HepG2 (cell line): ENCODE data around the gene METTL26. TPM values are rescaled to one million over a fixed set of nuclear protein-coding genes. Genes with fewer than 3 reads are reported as not detected.

Experiments used
- CENPT ChIP-seq: sonication (generic); formaldehyde crosslinking; IDR thresholded peaks from 2 replicates; pipeline ENCODE4 v1.8.0; 2022; ENCODE audit warnings: low read depth, mild to moderate bottlenecking, moderate library complexity, missing genetic modification reagents
- CHCHD3 ChIP-seq: sonication (generic); formaldehyde crosslinking; IDR thresholded peaks from 2 replicates; pipeline ENCODE4 v1.8.0; 2022; ENCODE audit warnings: mild to moderate bottlenecking, missing genetic modification reagents, moderate library complexity
- CREB1 ChIP-seq, 2 experiments: fragments of 450-650 bp in 1 of 2; IDR thresholded peaks; 2 replicates each; pipeline ENCODE4 v1.6.1; 2016 to 2017; ENCODE audit warnings: control low read depth in 1 of 2, mild to moderate bottlenecking in 1 of 2, missing compliant biosample characterization in 1 of 2, missing genetic modification characterization in 1 of 2
- ELF1 ChIP-seq: sonication (generic); formaldehyde crosslinking; IDR thresholded peaks from 2 replicates; pipeline ENCODE4 v1.4.0; 2020; ENCODE audit warnings: missing genetic modification reagents
- FOXJ3 ChIP-seq: sonication (generic); formaldehyde crosslinking; IDR thresholded peaks from 2 replicates; pipeline ENCODE4 v1.4.0; 2020; ENCODE audit warnings: missing genetic modification reagents, mild to moderate bottlenecking, borderline replicate concordance
- HNRNPLL ChIP-seq: fragments of 200-400 bp; formaldehyde crosslinking; IDR thresholded peaks from 2 replicates; pipeline ENCODE4 v1.6.1; 2017; ENCODE audit warnings: mild to moderate bottlenecking, low read depth, low read length; ENCODE audit not compliant: poor library complexity, severe bottlenecking
- IRX3 ChIP-seq: sonication (generic); formaldehyde crosslinking; IDR thresholded peaks from 2 replicates; pipeline ENCODE4 v1.8.1; 2023; ENCODE audit warnings: mild to moderate bottlenecking, low read depth, missing genetic modification reagents, borderline replicate concordance
- KLF9 ChIP-seq: IDR thresholded peaks from 2 replicates; pipeline ENCODE4 v1.6.1; 2016; ENCODE audit warnings: low read depth
- ONECUT2 ChIP-seq: sonication (generic); formaldehyde crosslinking; IDR thresholded peaks from 2 replicates; pipeline ENCODE4 v1.4.0; 2020; ENCODE audit warnings: missing genetic modification reagents
- TSC22D2 ChIP-seq: sonication (generic); formaldehyde crosslinking; IDR thresholded peaks from 2 replicates; pipeline ENCODE4 v1.5.1; 2020; ENCODE audit warnings: missing genetic modification reagents, mild to moderate bottlenecking, borderline replicate concordance
- U2AF1 ChIP-seq: fragments of 200-400 bp; formaldehyde crosslinking; optimal IDR thresholded peaks from 2 replicates; pipeline ENCODE3; 2017; ENCODE audit warnings: mild to moderate bottlenecking, low read depth, low read length
- ZBTB7A ChIP-seq: sonication (generic); formaldehyde crosslinking; IDR thresholded peaks from 2 replicates; pipeline ENCODE4 v1.8.0; 2022; ENCODE audit warnings: mild to moderate bottlenecking, missing genetic modification reagents
- ZFAT ChIP-seq: sonication (generic); formaldehyde crosslinking; conservative IDR thresholded peaks from 2 replicates; pipeline ENCODE4 v1.8.1; 2023; ENCODE audit warnings: missing genetic modification reagents, inconsistent platforms
- ZFP36 ChIP-seq: fragments of 150-350 bp; IDR thresholded peaks from 2 replicates; pipeline ENCODE4 v1.6.1; 2018; ENCODE audit warnings: borderline replicate concordance, low read length, low read depth; ENCODE audit not compliant: partially characterized antibody
- ZNF10 ChIP-seq: sonication (generic); formaldehyde crosslinking; IDR thresholded peaks from 2 replicates; pipeline ENCODE4 v1.4.0; 2020; ENCODE audit warnings: mild to moderate bottlenecking, low read depth, missing genetic modification reagents, borderline replicate concordance
- ZNF180 ChIP-seq: sonication (generic); formaldehyde crosslinking; IDR thresholded peaks from 2 replicates; pipeline ENCODE4 v1.4.0; 2020; ENCODE audit warnings: low read depth, missing genetic modification reagents, borderline replicate concordance
- ZNF274 ChIP-seq: sonication (generic); formaldehyde crosslinking; IDR thresholded peaks from 2 replicates; pipeline ENCODE4 v1.5.1; 2020; ENCODE audit warnings: mild to moderate bottlenecking, missing genetic modification reagents
- ZNF30 ChIP-seq: sonication (generic); formaldehyde crosslinking; IDR thresholded peaks from 2 replicates; pipeline ENCODE4 v1.5.0; 2020; ENCODE audit warnings: mild to moderate bottlenecking, missing genetic modification reagents
- ZNF446 ChIP-seq: sonication (generic); formaldehyde crosslinking; IDR thresholded peaks from 2 replicates; pipeline ENCODE4 v1.5.0; 2020; ENCODE audit warnings: mild to moderate bottlenecking, missing genetic modification reagents
- ZNF558 ChIP-seq: sonication (generic); formaldehyde crosslinking; IDR thresholded peaks from 2 replicates; pipeline ENCODE4 v1.9.0; 2022; ENCODE audit warnings: mild to moderate bottlenecking, missing genetic modification reagents, borderline replicate concordance
- ZNF644 ChIP-seq: IDR thresholded peaks from 2 replicates; pipeline ENCODE4 v1.6.1; 2016; ENCODE audit warnings: low read depth
- ZSCAN22 ChIP-seq: sonication (generic); formaldehyde crosslinking; IDR thresholded peaks from 2 replicates; pipeline ENCODE4 v1.4.0; 2020; ENCODE audit warnings: mild to moderate bottlenecking, missing genetic modification reagents
- polyA plus RNA-seq, 8 experiments: library from polyadenylated mRNA; depleted of rRNA in 3 of 8; stranded (reverse) in 7 of 8; unstranded in 1 of 8; fragments of >200 nt; fragmentation: Illumina TruSeq in 4 of 8; extraction: Trizol in 4 of 8; gene quantifications; 2 replicates each; pipeline versions ENCODE4 v1.2.1 to v1.2.3, GENCODE V29; 2011 to 2016; ENCODE audit warnings: low read depth in 4 of 8, missing spikeins in 1 of 8, mixed read lengths in 1 of 8; ENCODE audit not compliant: insufficient read depth in 1 of 8
- total RNA-seq, 5 experiments: library from RNA; depleted of rRNA; stranded (reverse); fragments of >200 nt; fragmentation: Illumina TruSeq; extraction: Trizol; gene quantifications; 2 replicates each; pipeline ENCODE4 v1.2.3, GENCODE V29; 2016; ENCODE audit warnings: low read depth in 1 of 5
- TF ChIP-seq, protein P1 (sequence below): sonication (generic); formaldehyde crosslinking; IDR thresholded peaks from 2 replicates; pipeline ENCODE4 v1.5.1; 2020; ENCODE audit warnings: missing genetic modification reagents, mild to moderate bottlenecking, borderline replicate concordance
- TF ChIP-seq, protein P2 (sequence below): sonication (generic); formaldehyde crosslinking; IDR thresholded peaks from 2 replicates; pipeline ENCODE4 v1.5.0; 2020; ENCODE audit warnings: missing genetic modification reagents
- TF ChIP-seq, protein P3 (sequence below): IDR thresholded peaks from 2 replicates; pipeline ENCODE4 v1.6.1; 2016; ENCODE audit warnings: low read depth, control low read depth

METTL26 gene
- total and polyA plus RNA-seq, 2 of the 13 experiments (the other 11 are each of a cell fraction or from before 2014, with no cell fraction given), result 65.5 to 70.1 TPM

DNA sequence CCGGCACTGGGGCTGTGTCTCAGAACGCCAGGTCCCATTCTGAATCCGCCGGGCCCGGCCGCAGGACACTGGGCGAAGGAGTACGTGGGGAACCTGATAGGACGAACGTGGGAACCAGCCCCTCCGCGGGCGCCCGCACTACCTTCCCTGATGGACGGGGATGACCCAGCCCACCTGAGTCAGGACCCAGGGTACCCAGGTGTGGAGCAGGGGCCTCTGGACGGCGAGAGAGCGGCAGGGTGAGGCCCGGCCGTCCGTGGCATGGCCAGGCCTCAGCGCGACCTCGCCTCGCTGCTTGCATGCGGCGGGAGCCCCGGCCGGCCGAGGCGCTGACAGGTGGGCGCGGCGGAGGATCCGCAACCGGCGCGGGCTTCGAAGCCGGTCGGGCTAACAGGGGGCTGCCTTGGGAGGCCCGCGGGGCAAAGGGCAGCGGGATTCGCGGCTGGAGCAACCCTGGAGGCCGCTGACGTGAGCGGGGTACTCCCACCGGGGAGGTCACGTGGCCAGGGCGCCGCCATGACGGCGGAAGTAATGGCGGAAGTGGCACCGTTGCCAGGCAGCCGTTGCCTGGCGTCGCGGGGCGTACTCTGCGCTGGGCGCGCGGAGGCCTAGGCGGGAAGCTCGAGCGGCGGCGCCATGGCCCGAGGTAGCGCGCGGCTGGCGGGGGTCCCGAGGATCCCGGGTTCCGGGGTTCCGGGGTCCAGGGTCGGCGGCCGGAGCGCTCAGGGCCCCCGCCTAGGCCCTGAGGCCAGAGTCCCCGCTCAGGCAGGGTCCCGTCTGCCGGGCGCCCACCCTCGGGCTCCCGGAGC is 12.9 kb upstream of the METTL26 start, which contains the start of gene WDR90 (continued):
- TF ChIP-seq CREB1 (IDR thresholded peaks at IDR 0.05), result peak; percentile 88
- TF ChIP-seq CREB1 (CRISPR knock-in tag; IDR thresholded peaks at IDR 0.05), result no peak
- no peak; the same call in 1 of the 2 replicates for TF ChIP-seq KLF9 (CRISPR knock-in tag)
- peak; percentile 45; the same call in 1 of the 2 replicates for TF ChIP-seq CENPT
- no peak for TF ChIP-seq ZFP36
- TF ChIP-seq, protein P1, sequence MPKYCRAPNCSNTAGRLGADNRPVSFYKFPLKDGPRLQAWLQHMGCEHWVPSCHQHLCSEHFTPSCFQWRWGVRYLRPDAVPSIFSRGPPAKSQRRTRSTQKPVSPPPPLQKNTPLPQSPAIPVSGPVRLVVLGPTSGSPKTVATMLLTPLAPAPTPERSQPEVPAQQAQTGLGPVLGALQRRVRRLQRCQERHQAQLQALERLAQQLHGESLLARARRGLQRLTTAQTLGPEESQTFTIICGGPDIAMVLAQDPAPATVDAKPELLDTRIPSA (CRISPR knock-in tag), result no peak
- TF ChIP-seq FOXJ3 (CRISPR knock-in tag), result no peak
- TF ChIP-seq ZNF274 (CRISPR knock-in tag), result peak; percentile 56
- TF ChIP-seq ZNF558 (CRISPR knock-in tag), result peak; percentile 79; the same call in 1 of the 2 replicates
- TF ChIP-seq U2AF1, result peak; percentile 52
- no peak for TF ChIP-seq ONECUT2
- TF ChIP-seq, protein P2, sequence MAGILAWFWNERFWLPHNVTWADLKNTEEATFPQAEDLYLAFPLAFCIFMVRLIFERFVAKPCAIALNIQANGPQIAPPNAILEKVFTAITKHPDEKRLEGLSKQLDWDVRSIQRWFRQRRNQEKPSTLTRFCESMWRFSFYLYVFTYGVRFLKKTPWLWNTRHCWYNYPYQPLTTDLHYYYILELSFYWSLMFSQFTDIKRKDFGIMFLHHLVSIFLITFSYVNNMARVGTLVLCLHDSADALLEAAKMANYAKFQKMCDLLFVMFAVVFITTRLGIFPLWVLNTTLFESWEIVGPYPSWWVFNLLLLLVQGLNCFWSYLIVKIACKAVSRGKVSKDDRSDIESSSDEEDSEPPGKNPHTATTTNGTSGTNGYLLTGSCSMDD (CRISPR knock-in tag), result no peak
- peak; percentile 96 for TF ChIP-seq CHCHD3 (CRISPR knock-in tag)
- peak; percentile 87 for TF ChIP-seq ELF1
- TF ChIP-seq ZFAT (CRISPR knock-in tag), result no peak; the same call in 1 of the 2 replicates
- peak; percentile 70; the same call in 1 of the 2 replicates for TF ChIP-seq ZNF446 (CRISPR knock-in tag)
- peak; percentile 87 for TF ChIP-seq TSC22D2
- peak; percentile 94 for TF ChIP-seq ZBTB7A
- TF ChIP-seq, protein P3, sequence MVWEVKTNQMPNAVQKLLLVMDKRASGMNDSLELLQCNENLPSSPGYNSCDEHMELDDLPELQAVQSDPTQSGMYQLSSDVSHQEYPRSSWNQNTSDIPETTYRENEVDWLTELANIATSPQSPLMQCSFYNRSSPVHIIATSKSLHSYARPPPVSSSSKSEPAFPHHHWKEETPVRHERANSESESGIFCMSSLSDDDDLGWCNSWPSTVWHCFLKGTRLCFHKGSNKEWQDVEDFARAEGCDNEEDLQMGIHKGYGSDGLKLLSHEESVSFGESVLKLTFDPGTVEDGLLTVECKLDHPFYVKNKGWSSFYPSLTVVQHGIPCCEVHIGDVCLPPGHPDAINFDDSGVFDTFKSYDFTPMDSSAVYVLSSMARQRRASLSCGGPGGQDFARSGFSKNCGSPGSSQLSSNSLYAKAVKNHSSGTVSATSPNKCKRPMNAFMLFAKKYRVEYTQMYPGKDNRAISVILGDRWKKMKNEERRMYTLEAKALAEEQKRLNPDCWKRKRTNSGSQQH (CRISPR knock-in tag), result peak; percentile 93
- TF ChIP-seq ZNF180 (CRISPR knock-in tag), result no peak
- TF ChIP-seq ZNF644 (CRISPR knock-in tag), result no peak
- peak; percentile 89 for TF ChIP-seq IRX3 (CRISPR knock-in tag)
- TF ChIP-seq ZSCAN22 (CRISPR knock-in tag), result no peak
- TF ChIP-seq ZNF10 (CRISPR knock-in tag), result no peak
- peak; percentile 95 for TF ChIP-seq HNRNPLL
- peak; percentile 66; the same call in 1 of the 2 replicates for TF ChIP-seq ZNF30 (CRISPR knock-in tag)
